Nephron progenitor cell (in vitro differentiated cells): ENCODE data around the gene KLF7.

Experiments
- DNase-seq: peaks from one replicate; pipeline ENCODE4 v3.0.0; 2021
- H3K27ac Mint-ChIP-seq: 2 replicates; pipeline ENCODE4 v1.8.0; 2021; ENCODE audit warnings: mild to moderate bottlenecking, moderate library complexity, mixed read lengths
- H3K27me3 Mint-ChIP-seq: 2 replicates; pipeline ENCODE4 v1.8.0; 2021; ENCODE audit warnings: mild to moderate bottlenecking, low read depth, mixed read lengths; ENCODE audit not compliant: poor library complexity
- H3K36me3 Mint-ChIP-seq: 2 replicates; pipeline ENCODE4 v1.8.0; 2021; ENCODE audit warnings: low read depth, mixed read lengths
- H3K4me1 Mint-ChIP-seq: 2 replicates; pipeline ENCODE4 v1.8.0; 2021; ENCODE audit warnings: mixed read lengths
- H3K4me3 Mint-ChIP-seq: 2 replicates; pipeline ENCODE4 v1.8.0; 2021; ENCODE audit warnings: mild to moderate bottlenecking, moderate library complexity, mixed read lengths
- H3K9me3 Mint-ChIP-seq: 2 replicates; pipeline ENCODE4 v1.8.0; 2021; ENCODE audit warnings: mild to moderate bottlenecking, moderate library complexity, mixed read lengths
- CTCF ChIP-seq: fragments of 200-600 bp; sonication (generic); IDR thresholded peaks from 2 replicates; pipeline ENCODE4 v1.5.0; 2021; ENCODE audit warnings: antibody characterized with exemption

Gene KLF7

GRCh38 chr2:207035875-207036274 is 129.9 kb downstream of the KLF7 start:
- no peak for DNase-seq
- H3K27me3 Mint-ChIP-seq: peaks cover 2% of the 10 kb centered on the region
- no peak overlapping the region for H3K27ac Mint-ChIP-seq
- no peaks in the 10 kb centered on the region for H3K36me3 Mint-ChIP-seq
- H3K4me1 Mint-ChIP-seq: peaks cover 23% of the 10 kb centered on the region
- peaks cover 22% of the 10 kb centered on the region for H3K9me3 Mint-ChIP-seq
- no peak for TF ChIP-seq CTCF
- H3K4me3 Mint-ChIP-seq: no peak overlapping the region

GRCh38 chr2:207032490-207032889 is 133.3 kb downstream of the KLF7 start:
- TF ChIP-seq CTCF: no peak
- Mint-ChIP-seq H3K27me3 (no peaks in the 10 kb centered on the region), H3K9me3 (peaks cover 36% of the 10 kb centered on the region), H3K4me1 (peaks cover 10% of the 10 kb centered on the region), H3K4me3 (no peak overlapping the region), H3K27ac (no peak overlapping the region), H3K36me3 (no peaks in the 10 kb centered on the region)
- DNase-seq: no peak
